Measurements from ENCODE around the gene SSTR1. TPM values are rescaled to one million over a fixed set of nuclear protein-coding genes. Genes with fewer than 3 reads are reported as not detected.

SSTR1 gene
- total RNA-seq, 4 donors from 2014 or later, result 1.2 to 2.7 (median 1.7) TPM

GRCh38 chr14:38211255-38211735 is 3.6 kb downstream of the SSTR1 start:
- Histone ChIP-seq H3K27ac (no peak overlapping the region), H3K4me3 (peak overlapping the region; percentile 9 to 17), H3K4me1 (peaks cover 0 to 17% of the 10 kb centered on the region in 2 donors), H3K36me3 (no peaks in the 10 kb centered on the region), H3K27me3 (no peaks in the 10 kb centered on the region), H3K9me3 (no peaks in the 10 kb centered on the region)
- intact Hi-C loops (cut with DNase I; ENCODE audit: low total_unique reads), result no loop called here
- TF ChIP-seq, protein P1, sequence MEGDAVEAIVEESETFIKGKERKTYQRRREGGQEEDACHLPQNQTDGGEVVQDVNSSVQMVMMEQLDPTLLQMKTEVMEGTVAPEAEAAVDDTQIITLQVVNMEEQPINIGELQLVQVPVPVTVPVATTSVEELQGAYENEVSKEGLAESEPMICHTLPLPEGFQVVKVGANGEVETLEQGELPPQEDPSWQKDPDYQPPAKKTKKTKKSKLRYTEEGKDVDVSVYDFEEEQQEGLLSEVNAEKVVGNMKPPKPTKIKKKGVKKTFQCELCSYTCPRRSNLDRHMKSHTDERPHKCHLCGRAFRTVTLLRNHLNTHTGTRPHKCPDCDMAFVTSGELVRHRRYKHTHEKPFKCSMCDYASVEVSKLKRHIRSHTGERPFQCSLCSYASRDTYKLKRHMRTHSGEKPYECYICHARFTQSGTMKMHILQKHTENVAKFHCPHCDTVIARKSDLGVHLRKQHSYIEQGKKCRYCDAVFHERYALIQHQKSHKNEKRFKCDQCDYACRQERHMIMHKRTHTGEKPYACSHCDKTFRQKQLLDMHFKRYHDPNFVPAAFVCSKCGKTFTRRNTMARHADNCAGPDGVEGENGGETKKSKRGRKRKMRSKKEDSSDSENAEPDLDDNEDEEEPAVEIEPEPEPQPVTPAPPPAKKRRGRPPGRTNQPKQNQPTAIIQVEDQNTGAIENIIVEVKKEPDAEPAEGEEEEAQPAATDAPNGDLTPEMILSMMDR (IDR thresholded peaks at IDR 0.05), result no peak
- TF ChIP-seq POLR2A (IDR thresholded peaks at IDR 0.05), result no peak
- DNase-seq, result no peak

- no peaks in the 10 kb centered on the region for H3K27me3 ChIP-seq
- H3K36me3 ChIP-seq, result no peaks in the 10 kb centered on the region
- H3K9me3 ChIP-seq, result no peaks in the 10 kb centered on the region
- H3K27ac ChIP-seq, result no peak overlapping the region
- intact Hi-C loops (cut with DNase I; ENCODE audit: low total_unique reads), result no loop called here
- DNase-seq, result no peak
- TF ChIP-seq POLR2A (IDR thresholded peaks at IDR 0.05), result no peak
- TF ChIP-seq, protein P1 (IDR thresholded peaks at IDR 0.05), result no peak
- H3K4me3 ChIP-seq, result no peak overlapping the region
- peaks cover 0 to 17% of the 10 kb centered on the region in 2 donors for H3K4me1 ChIP-seq
Measured at GRCh38 chr14:38212111-38212510, 4.4 kb downstream of the SSTR1 start.

- Histone ChIP-seq H3K27ac (no peak overlapping the region), H3K27me3 (no peaks in the 10 kb centered on the region), H3K36me3 (no peaks in the 10 kb centered on the region), H3K4me3 (no peak overlapping the region), H3K4me1 (peaks cover 0 to 17% of the 10 kb centered on the region in 2 donors), H3K9me3 (no peaks in the 10 kb centered on the region)
- TF ChIP-seq, protein P1 (IDR thresholded peaks at IDR 0.05), result no peak
- no peak for TF ChIP-seq POLR2A (IDR thresholded peaks at IDR 0.05)
- intact Hi-C loops (cut with DNase I; ENCODE audit: low total_unique reads), result no loop called here
- DNase-seq, result no peak
Measured at GRCh38 chr14:38213001-38213400, 5.3 kb downstream of the SSTR1 start.

DNA sequence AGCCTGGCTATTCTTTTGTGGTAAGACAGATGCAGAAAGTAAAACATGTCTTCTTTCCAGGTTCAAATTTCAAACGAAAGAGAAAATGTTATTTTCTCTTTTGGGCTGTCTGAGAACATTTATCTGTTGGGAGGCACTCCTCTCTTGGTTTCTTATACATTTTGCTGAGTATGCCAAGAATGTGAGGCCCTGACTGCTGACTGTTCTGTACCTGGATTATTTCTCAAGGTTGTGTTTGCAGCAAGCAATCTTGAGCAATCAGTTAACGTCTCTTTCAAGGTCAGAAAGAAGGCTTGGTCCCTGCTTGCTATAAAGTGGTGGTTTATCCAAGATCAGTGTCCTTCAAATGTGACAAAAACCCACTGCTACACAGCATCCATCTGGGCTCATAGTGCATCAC is 9.8 kb downstream of the SSTR1 start:
- H3K27ac ChIP-seq, result no peak overlapping the region
- DNase-seq, result no peak
- no peaks in the 10 kb centered on the region for H3K4me1 ChIP-seq
- no peak for TF ChIP-seq POLR2A (IDR thresholded peaks at IDR 0.05)
- TF ChIP-seq, protein P1 (IDR thresholded peaks at IDR 0.05), result no peak
- intact Hi-C loops (cut with DNase I; ENCODE audit: low total_unique reads), result no loop called here
- H3K9me3 ChIP-seq, result no peaks in the 10 kb centered on the region
- H3K36me3 ChIP-seq, result no peaks in the 10 kb centered on the region
- no peaks in the 10 kb centered on the region for H3K27me3 ChIP-seq
- no peak overlapping the region for H3K4me3 ChIP-seq

- no peaks in the 10 kb centered on the region for H3K36me3 ChIP-seq
- no peak overlapping the region for H3K4me3 ChIP-seq
- H3K27ac ChIP-seq, result no peak overlapping the region
- H3K9me3 ChIP-seq, result no peaks in the 10 kb centered on the region
- TF ChIP-seq, protein P1 (IDR thresholded peaks at IDR 0.05), result no peak
- no peak for TF ChIP-seq POLR2A (IDR thresholded peaks at IDR 0.05)
- no peak for DNase-seq
- no peaks in the 10 kb centered on the region for H3K27me3 ChIP-seq
- intact Hi-C loops (cut with DNase I; ENCODE audit: low total_unique reads), result no loop called here
- H3K4me1 ChIP-seq, result no peaks in the 10 kb centered on the region
Measured at GRCh38 chr14:38221077-38221476, 13.4 kb downstream of the SSTR1 start.

Measured in uterus (tissue), 4 donors.